Epithelial cell of proximal tubule (primary cell): Measurements from ENCODE around the gene TRIM44. TPM values are rescaled to one million over a fixed set of nuclear protein-coding genes. Genes with fewer than 3 reads are reported as not detected.
"Not testable (repeated sequence)": the region's sequence is repeated elsewhere in the genome, so short reads cannot be mapped to it uniquely, and the experiment has no call there.

Experiments
- DNase-seq: peaks from one replicate; pipeline ENCODE4 v3.0.0-alpha.2; 2011; ENCODE audit warnings: low read depth
- H3K4me3 ChIP-seq: 2 replicates; pipeline ENCODE4 v1.5.1; 2011; ENCODE audit warnings: low read depth, mild to moderate bottlenecking, low read length
- CTCF ChIP-seq: conservative IDR thresholded peaks from 2 replicates; pipeline ENCODE4 v1.5.1; 2012; ENCODE audit warnings: low read depth, mild to moderate bottlenecking, low read length
- total RNA-seq: library from RNA; depleted of rRNA; stranded (reverse); fragments of >200 nt; gene quantifications from 2 replicates; pipeline ENCODE4 v1.2.3, GENCODE V29; 2015

The TRIM44 gene
- total RNA-seq, 1 donor from 2014 or later = 42.1 TPM

- H3K4me3 ChIP-seq = no peak overlapping the region
- no peak for DNase-seq
- TF ChIP-seq CTCF = no peak
These were observed 193.1 kb downstream of the TRIM44 start for GRCh38 chr11:35855671-35856070.

DNA sequence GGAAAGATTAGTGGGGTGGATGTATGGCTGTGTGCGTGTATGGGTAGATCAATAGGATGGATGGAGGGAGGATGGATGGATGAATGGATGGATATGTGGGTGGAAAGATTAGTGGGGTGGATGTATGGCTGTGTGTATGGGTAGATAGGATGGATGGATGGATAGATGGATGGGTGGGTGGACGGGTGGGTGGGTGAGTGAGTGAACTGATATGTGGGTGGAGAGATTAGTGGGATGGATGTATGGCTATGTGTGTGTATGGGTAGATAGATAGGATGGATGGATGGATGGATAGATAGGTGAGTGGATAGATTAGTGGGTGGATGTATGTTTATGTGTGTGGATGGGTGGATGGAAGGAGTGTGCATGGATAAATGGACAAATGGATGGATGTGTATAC lies 193.7 kb downstream of the TRIM44 start:
- TF ChIP-seq CTCF = no peak
- H3K4me3 ChIP-seq = no peak overlapping the region
- no peak for DNase-seq

DNA sequence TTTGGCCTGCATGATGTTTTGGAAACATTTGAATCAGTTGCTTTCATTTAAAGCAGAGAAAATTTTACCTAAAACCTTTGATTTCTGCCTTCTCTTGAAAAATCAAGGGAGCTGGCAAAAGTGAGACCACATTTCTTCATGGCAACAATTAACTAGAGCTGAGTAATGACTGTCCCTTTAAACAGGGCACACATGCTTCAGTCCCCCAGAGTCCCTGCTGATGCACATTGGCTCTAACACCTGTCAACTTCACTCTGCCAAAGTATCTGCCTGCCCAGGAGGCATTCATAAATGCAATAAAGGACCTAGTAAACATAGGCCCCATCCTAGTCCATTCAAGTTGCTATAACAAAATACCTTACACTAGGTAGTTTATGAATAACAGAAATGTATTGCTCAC lies 194.2 kb downstream of the TRIM44 start:
- H3K4me3 ChIP-seq = no peak overlapping the region
- no peak for DNase-seq
- no peak for TF ChIP-seq CTCF

GRCh38 chr11:35857922-35858321 lies 195.3 kb downstream of the TRIM44 start:
- H3K4me3 ChIP-seq = no peak overlapping the region
- DNase-seq = no peak
- no peak for TF ChIP-seq CTCF

DNA sequence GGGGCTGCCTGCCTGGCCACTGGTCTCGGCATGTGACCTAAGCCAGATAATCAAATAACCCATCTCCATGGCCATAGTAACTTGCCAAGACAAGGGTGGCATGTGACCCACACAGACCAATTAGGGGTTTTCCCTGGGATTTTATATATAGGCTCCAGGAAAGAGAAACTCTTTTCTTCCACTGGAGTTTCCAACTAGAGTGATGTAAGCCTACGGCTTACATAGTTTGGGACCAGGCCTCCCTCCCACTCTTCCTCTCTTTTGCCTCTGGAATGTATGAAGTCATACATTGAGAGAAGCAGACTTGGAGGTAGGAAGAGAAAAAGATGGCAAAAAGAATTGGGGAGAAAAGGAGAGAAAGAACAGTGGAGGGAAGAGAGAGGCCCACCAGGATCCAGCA lies 196.7 kb downstream of the TRIM44 start:
- TF ChIP-seq CTCF = no peak
- DNase-seq = no peak
- no peak overlapping the region for H3K4me3 ChIP-seq

GRCh38 chr11:35860194-35860593 lies 197.6 kb downstream of the TRIM44 start:
- H3K4me3 ChIP-seq, DNase-seq: not testable (repeated sequence)

- H3K4me3 ChIP-seq = no peak overlapping the region
- no peak for TF ChIP-seq CTCF
- no peak for DNase-seq
These were observed 198.6 kb downstream of the TRIM44 start for GRCh38 chr11:35861191-35861590.

DNA sequence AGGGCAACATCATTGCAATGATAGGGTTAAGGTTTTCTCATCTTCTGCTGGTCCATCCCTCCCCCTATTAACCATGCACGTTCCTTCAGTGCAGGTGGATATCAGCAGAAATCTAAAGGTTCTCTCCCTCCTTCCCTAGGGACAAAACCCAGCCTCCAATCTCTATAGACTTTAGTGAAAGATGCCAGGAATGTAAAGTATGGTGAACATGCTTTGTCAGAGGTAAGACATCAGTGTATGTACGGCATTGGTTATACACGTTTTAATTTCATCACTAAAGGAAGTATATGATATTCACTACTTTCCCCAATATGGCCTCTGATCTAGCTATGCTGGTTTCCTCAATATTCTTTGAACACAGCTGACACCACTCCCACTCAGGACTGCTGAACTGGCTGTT lies 200.1 kb downstream of the TRIM44 start:
- H3K4me3 ChIP-seq = no peak overlapping the region
- no peak for DNase-seq
- TF ChIP-seq CTCF = no peak
